MM.1S (cell line): ENCODE data around the gene LPAR6.

Experiments used
- DNase-seq: peaks from one replicate; pipeline ENCODE4 v3.0.0-alpha.2; 2015
- H2AFZ ChIP-seq: fragments of 300-600 bp; sonication (generic); 2 replicates; pipeline ENCODE4 v1.6.0; 2016; ENCODE audit warnings: antibody characterized with exemption, low read length
- H3F3A ChIP-seq: fragments of 300-600 bp; sonication (generic); 2 replicates; pipeline ENCODE4 v1.6.1; 2016; ENCODE audit warnings: mild to moderate bottlenecking, antibody characterized with exemption, low read length, moderate library complexity, mixed read lengths; ENCODE audit not compliant: insufficient read depth
- H3K27ac ChIP-seq: fragments of 300-600 bp; sonication (generic); 2 replicates; pipeline ENCODE4 v1.5.1; 2016; ENCODE audit warnings: mild to moderate bottlenecking, low read length
- H3K27me3 ChIP-seq: fragments of 300-600 bp; sonication (generic); replicated peaks from 2 replicates; pipeline ENCODE4 v1.6.0; 2016; ENCODE audit warnings: low read length; ENCODE audit not compliant: insufficient read depth
- H3K36me3 ChIP-seq: fragments of 300-600 bp; sonication (generic); replicated peaks from 2 replicates; pipeline ENCODE4 v1.6.1; 2016; ENCODE audit warnings: mild to moderate bottlenecking, low read length, mixed read lengths; ENCODE audit not compliant: insufficient read depth
- H3K4me1 ChIP-seq: fragments of 300-600 bp; sonication (generic); 2 replicates; pipeline ENCODE4 v1.6.1; 2016; ENCODE audit warnings: low read length, mixed read lengths
- H3K4me2 ChIP-seq: fragments of 300-600 bp; sonication (generic); 2 replicates; pipeline ENCODE4 v1.6.0; 2016; ENCODE audit warnings: low read depth, low read length
- H3K4me3 ChIP-seq: fragments of 300-600 bp; sonication (generic); 2 replicates; pipeline ENCODE4 v1.5.1; 2016; ENCODE audit warnings: low read length, mixed read lengths
- H3K79me2 ChIP-seq: fragments of 300-600 bp; sonication (generic); 2 replicates; pipeline ENCODE4 v1.6.1; 2016; ENCODE audit warnings: mixed run types, low read length, mixed read lengths
- H3K9ac ChIP-seq: fragments of 300-600 bp; sonication (generic); 2 replicates; pipeline ENCODE4 v1.6.1; 2016; ENCODE audit warnings: low read length, mixed read lengths
- H3K9me2 ChIP-seq: fragments of 300-600 bp; sonication (generic); replicated peaks from 2 replicates; pipeline ENCODE4 v1.6.1; 2016; ENCODE audit warnings: mild to moderate bottlenecking, low read length, mixed read lengths; ENCODE audit not compliant: insufficient read depth
- H3K9me3 ChIP-seq: fragments of 300-600 bp; sonication (generic); replicated peaks from 2 replicates; pipeline ENCODE4 v1.6.1; 2016; ENCODE audit warnings: mild to moderate bottlenecking, low read length, mixed read lengths; ENCODE audit not compliant: insufficient read depth
- H4K20me1 ChIP-seq: fragments of 300-600 bp; sonication (generic); 2 replicates; pipeline ENCODE4 v1.6.1; 2016; ENCODE audit warnings: mild to moderate bottlenecking, low read length, moderate library complexity, mixed read lengths; ENCODE audit not compliant: insufficient read depth
- CTCF ChIP-seq: fragments of 300-600 bp; sonication (generic); IDR thresholded peaks from 2 replicates; pipeline ENCODE4 v1.5.1; 2016; ENCODE audit warnings: antibody characterized with exemption, low read length, mixed read lengths
- EZH2 ChIP-seq: fragments of 300-600 bp; sonication (generic); optimal IDR thresholded peaks from 2 replicates; pipeline ENCODE3; 2017; ENCODE audit warnings: low read depth, mild to moderate bottlenecking, antibody characterized with exemption, low read length, mixed read lengths
- EZH2phosphoT487 ChIP-seq: fragments of 300-600 bp; sonication (generic); IDR thresholded peaks from 2 replicates; pipeline ENCODE4 v1.6.1; 2018; ENCODE audit warnings: antibody characterized with exemption, low read length

LPAR6 gene

GRCh38 chr13:48391257-48391656 is 21.7 kb downstream of the LPAR6 start:
- H3K27ac ChIP-seq: no peak overlapping the region
- no peaks in the 10 kb centered on the region for H3K27me3 ChIP-seq
- H3K9me3 ChIP-seq: no peaks in the 10 kb centered on the region
- no peak overlapping the region for H3K4me2 ChIP-seq
- no peaks in the 10 kb centered on the region for H3K79me2 ChIP-seq
- H3K9me2 ChIP-seq: no peaks in the 10 kb centered on the region
- H3F3A ChIP-seq: no peaks in the 10 kb centered on the region
- H3K36me3 ChIP-seq: no peaks in the 10 kb centered on the region
- DNase-seq: no peak
- no peaks in the 10 kb centered on the region for H4K20me1 ChIP-seq
- TF ChIP-seq EZH2phosphoT487 (no peak), CTCF (no peak), EZH2 (no peak)
- H3K4me3 ChIP-seq: no peak overlapping the region
- H2AFZ ChIP-seq: no peak overlapping the region
- H3K9ac ChIP-seq: no peak overlapping the region
- no peaks in the 10 kb centered on the region for H3K4me1 ChIP-seq

GRCh38 chr13:48386816-48387215 is 26.1 kb downstream of the LPAR6 start:
- Histone ChIP-seq H3K4me3 (no peak overlapping the region), H3F3A (no peaks in the 10 kb centered on the region), H2AFZ (no peak overlapping the region), H3K36me3 (no peaks in the 10 kb centered on the region), H3K4me2 (no peak overlapping the region), H3K79me2 (no peaks in the 10 kb centered on the region), H3K27me3 (no peaks in the 10 kb centered on the region), H3K9ac (no peak overlapping the region), H3K4me1 (no peaks in the 10 kb centered on the region), H3K9me3 (no peaks in the 10 kb centered on the region), H4K20me1 (no peaks in the 10 kb centered on the region), H3K27ac (no peak overlapping the region), H3K9me2 (no peaks in the 10 kb centered on the region)
- DNase-seq: no peak
- no peak for TF ChIP-seq EZH2phosphoT487

DNA sequence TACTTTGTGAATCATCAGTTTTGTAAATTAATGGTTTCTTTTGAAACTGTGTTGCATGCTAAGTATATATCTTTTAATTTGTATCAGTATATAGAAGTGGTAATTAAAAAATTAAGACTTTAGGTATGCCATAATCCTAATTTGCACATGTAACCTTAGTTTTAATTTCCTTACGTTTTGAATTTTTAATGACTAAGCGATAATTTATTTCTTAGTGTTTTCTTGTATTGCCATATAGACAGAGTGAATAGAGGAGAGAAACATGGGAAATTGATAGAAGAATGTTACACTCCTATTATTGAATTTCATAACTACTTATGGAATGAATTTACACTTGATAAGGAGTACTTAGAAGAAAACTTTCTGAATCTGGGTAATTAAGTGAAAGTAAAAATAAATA is 29.5 kb downstream of the LPAR6 start:
- Histone ChIP-seq H3K36me3 (no peaks in the 10 kb centered on the region), H3K27ac (no peak overlapping the region), H2AFZ (no peak overlapping the region), H3K79me2 (no peaks in the 10 kb centered on the region), H3K4me2 (no peak overlapping the region), H3K9ac (no peak overlapping the region), H3F3A (no peaks in the 10 kb centered on the region), H3K27me3 (no peaks in the 10 kb centered on the region), H4K20me1 (no peaks in the 10 kb centered on the region), H3K9me2 (no peaks in the 10 kb centered on the region), H3K4me1 (no peaks in the 10 kb centered on the region), H3K4me3 (no peak overlapping the region), H3K9me3 (no peaks in the 10 kb centered on the region)
- no peak for DNase-seq
- no peak for TF ChIP-seq CTCF
- TF ChIP-seq EZH2phosphoT487: no peak
- no peak for TF ChIP-seq EZH2

- Histone ChIP-seq H3K27ac (no peak overlapping the region), H3K4me1 (no peaks in the 10 kb centered on the region), H3K79me2 (no peaks in the 10 kb centered on the region), H3K9ac (no peak overlapping the region), H3F3A (no peaks in the 10 kb centered on the region), H3K9me2 (no peaks in the 10 kb centered on the region), H3K27me3 (no peaks in the 10 kb centered on the region), H4K20me1 (no peaks in the 10 kb centered on the region), H3K4me3 (no peak overlapping the region), H3K4me2 (no peak overlapping the region), H2AFZ (no peak overlapping the region), H3K9me3 (no peaks in the 10 kb centered on the region), H3K36me3 (no peaks in the 10 kb centered on the region)
- TF ChIP-seq EZH2 (no peak), EZH2phosphoT487 (no peak), CTCF (no peak)
- no peak for DNase-seq
These were observed 32.3 kb downstream of the LPAR6 start for GRCh38 chr13:48380581-48380980.
